ENCODE data around the gene RMRP. TPM values are rescaled to one million over a fixed set of nuclear protein-coding genes. Genes with fewer than 3 reads are reported as not detected.

Gene RMRP
- total and polyA plus RNA-seq, 10 of the 15 experiments (the other 5 are each of a cell fraction or from before 2014, with no cell fraction given): 12.0 to 42,450 (median 6,418) TPM; not detected in 4

GRCh38 chr9:35657546-35658136, at the start of gene RMRP (continued):
- TF ChIP-seq EP300 (IDR thresholded peaks at IDR 0.05; ENCODE audit: borderline replicate concordance in 1 of 2, control insufficient read depth in 1 of 2, low read depth in 2 of 2, low read length in 2 of 2) (peak in 1 of 2 experiments; percentile 63; a peak in 3 of 4 replicates), ELK1 (IDR thresholded peaks at IDR 0.05; ENCODE audit: low read depth, low read length) (no peak), SPI1 (IDR thresholded peaks at IDR 0.05; ENCODE audit: borderline replicate concordance, insufficient read depth, low read depth, low read length) (peak; percentile 73; the same call in 1 of the 2 replicates), TARDBP (IDR thresholded peaks at IDR 0.05; ENCODE audit: borderline replicate concordance) (peak; percentile 94), RAD51 (IDR thresholded peaks at IDR 0.05) (peak; percentile 75), YY1 (IDR thresholded peaks at IDR 0.05; ENCODE audit: low read depth, low read length) (peak; percentile 63), FOXK2 (IDR thresholded peaks at IDR 0.05) (peak; percentile 55; the same call in 1 of the 2 replicates), SP1 (IDR thresholded peaks at IDR 0.05; ENCODE audit: low read depth, low read length) (peak; percentile 54), ZNF592 (IDR thresholded peaks at IDR 0.05) (peak; percentile 58; the same call in 1 of the 2 replicates), STAT1 (conservative IDR thresholded peaks at IDR 0.05) (peak; percentile 87; the same call in 1 of the 2 replicates), ZNF274 (IDR thresholded peaks at IDR 0.05; ENCODE audit: insufficient read depth, insufficient read length) (no peak), KLF5 (IDR thresholded peaks at IDR 0.05; ENCODE audit: partially characterized antibody) (peak; percentile 78), RCOR1 (conservative IDR thresholded peaks at IDR 0.05; ENCODE audit: low read depth, low read length) (peak; percentile 81; the same call in 1 of the 2 replicates), HDAC2 (IDR thresholded peaks at IDR 0.05) (no peak), HDGF (IDR thresholded peaks at IDR 0.05) (0 out of 2 replicates have a peak, but pooled peaks have one; percentile 76)
- TF ChIP-seq, protein P1, sequence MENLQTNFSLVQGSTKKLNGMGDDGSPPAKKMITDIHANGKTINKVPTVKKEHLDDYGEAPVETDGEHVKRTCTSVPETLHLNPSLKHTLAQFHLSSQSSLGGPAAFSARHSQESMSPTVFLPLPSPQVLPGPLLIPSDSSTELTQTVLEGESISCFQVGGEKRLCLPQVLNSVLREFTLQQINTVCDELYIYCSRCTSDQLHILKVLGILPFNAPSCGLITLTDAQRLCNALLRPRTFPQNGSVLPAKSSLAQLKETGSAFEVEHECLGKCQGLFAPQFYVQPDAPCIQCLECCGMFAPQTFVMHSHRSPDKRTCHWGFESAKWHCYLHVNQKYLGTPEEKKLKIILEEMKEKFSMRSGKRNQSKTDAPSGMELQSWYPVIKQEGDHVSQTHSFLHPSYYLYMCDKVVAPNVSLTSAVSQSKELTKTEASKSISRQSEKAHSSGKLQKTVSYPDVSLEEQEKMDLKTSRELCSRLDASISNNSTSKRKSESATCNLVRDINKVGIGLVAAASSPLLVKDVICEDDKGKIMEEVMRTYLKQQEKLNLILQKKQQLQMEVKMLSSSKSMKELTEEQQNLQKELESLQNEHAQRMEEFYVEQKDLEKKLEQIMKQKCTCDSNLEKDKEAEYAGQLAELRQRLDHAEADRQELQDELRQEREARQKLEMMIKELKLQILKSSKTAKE (IDR thresholded peaks at IDR 0.05; ENCODE audit: low read depth, poor library complexity, severe bottlenecking): peak; percentile 86
- TF ChIP-seq, protein P2, sequence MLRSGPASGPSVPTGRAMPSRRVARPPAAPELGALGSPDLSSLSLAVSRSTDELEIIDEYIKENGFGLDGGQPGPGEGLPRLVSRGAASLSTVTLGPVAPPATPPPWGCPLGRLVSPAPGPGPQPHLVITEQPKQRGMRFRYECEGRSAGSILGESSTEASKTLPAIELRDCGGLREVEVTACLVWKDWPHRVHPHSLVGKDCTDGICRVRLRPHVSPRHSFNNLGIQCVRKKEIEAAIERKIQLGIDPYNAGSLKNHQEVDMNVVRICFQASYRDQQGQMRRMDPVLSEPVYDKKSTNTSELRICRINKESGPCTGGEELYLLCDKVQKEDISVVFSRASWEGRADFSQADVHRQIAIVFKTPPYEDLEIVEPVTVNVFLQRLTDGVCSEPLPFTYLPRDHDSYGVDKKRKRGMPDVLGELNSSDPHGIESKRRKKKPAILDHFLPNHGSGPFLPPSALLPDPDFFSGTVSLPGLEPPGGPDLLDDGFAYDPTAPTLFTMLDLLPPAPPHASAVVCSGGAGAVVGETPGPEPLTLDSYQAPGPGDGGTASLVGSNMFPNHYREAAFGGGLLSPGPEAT (IDR thresholded peaks at IDR 0.05; ENCODE audit: low read depth): peak; percentile 97
